ENCODE data around the gene ACTBL2. TPM values are rescaled to one million over a fixed set of nuclear protein-coding genes. Genes with fewer than 3 reads are reported as not detected.

ACTBL2 gene
- total RNA-seq, 1 donor from 2014 or later, result 0.10 TPM

DNA sequence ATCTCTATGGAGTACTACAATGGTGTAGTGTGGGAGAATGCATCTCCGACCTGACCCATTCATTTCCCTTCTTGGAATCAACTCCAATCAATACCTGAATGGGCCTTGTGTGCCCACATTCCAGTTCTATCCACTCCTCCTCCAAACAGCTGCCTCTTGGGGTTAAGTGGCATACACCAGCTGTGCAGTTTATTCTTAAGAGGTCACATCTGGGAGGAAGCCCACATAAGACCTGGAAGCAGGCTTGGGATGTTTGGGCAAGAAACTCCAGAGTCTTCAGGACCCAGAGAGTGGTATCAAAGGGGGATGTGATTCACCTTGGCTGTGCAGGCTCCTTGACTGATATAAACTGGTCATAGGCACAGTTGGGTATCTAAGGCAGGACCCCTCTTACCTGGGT is 46.0 kb downstream of the ACTBL2 start:
- TF ChIP-seq, protein P1, sequence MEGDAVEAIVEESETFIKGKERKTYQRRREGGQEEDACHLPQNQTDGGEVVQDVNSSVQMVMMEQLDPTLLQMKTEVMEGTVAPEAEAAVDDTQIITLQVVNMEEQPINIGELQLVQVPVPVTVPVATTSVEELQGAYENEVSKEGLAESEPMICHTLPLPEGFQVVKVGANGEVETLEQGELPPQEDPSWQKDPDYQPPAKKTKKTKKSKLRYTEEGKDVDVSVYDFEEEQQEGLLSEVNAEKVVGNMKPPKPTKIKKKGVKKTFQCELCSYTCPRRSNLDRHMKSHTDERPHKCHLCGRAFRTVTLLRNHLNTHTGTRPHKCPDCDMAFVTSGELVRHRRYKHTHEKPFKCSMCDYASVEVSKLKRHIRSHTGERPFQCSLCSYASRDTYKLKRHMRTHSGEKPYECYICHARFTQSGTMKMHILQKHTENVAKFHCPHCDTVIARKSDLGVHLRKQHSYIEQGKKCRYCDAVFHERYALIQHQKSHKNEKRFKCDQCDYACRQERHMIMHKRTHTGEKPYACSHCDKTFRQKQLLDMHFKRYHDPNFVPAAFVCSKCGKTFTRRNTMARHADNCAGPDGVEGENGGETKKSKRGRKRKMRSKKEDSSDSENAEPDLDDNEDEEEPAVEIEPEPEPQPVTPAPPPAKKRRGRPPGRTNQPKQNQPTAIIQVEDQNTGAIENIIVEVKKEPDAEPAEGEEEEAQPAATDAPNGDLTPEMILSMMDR (IDR thresholded peaks at IDR 0.05), result no peak
- Mint-ChIP-seq H3K4me1 (ENCODE audit: low read depth) (peaks cover 58% of the 10 kb centered on the region), H3K27me3 (ENCODE audit: low read depth) (no peaks in the 10 kb centered on the region), H3K4me3 (ENCODE audit: unreplicated experiment) (no peak overlapping the region), H3K36me3 (ENCODE audit: low read depth) (no peaks in the 10 kb centered on the region), H3K9me3 (ENCODE audit: low read depth) (no peaks in the 10 kb centered on the region), H3K27ac (ENCODE audit: unreplicated experiment) (no peak overlapping the region)
- no peak for DNase-seq (ENCODE audit: low spot score)

DNA sequence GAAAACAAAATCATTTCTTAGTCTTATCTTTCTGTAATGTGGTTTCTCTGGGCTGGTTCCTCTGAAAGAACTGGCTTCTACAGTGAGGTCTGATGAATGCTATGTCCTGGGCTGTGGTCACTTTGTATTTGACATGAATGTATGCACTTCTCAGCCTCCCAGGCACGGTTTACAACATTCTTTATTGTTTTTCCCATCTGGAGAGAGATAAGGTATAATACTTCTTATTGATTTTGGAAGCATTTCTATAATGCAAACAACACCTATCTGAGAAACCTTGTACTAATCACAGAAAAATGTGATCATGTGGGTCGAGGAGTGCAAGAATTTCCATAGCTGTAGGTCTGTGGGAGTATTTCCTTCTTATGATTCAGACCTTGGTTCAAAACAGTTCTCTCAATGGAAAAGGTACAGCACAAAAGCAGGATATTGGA is 46.9 kb downstream of the ACTBL2 start:
- H3K4me3 Mint-ChIP-seq (ENCODE audit: unreplicated experiment), result no peak overlapping the region
- no peaks in the 10 kb centered on the region for H3K36me3 Mint-ChIP-seq (ENCODE audit: low read depth)
- TF ChIP-seq, protein P1 (IDR thresholded peaks at IDR 0.05), result no peak
- no peaks in the 10 kb centered on the region for H3K9me3 Mint-ChIP-seq (ENCODE audit: low read depth)
- H3K27me3 Mint-ChIP-seq (ENCODE audit: low read depth), result no peaks in the 10 kb centered on the region
- peak overlapping the region; percentile 74 for H3K27ac Mint-ChIP-seq (ENCODE audit: unreplicated experiment)
- no peak for DNase-seq (ENCODE audit: low spot score)
- H3K4me1 Mint-ChIP-seq (ENCODE audit: low read depth), result peaks cover 50% of the 10 kb centered on the region

DNA sequence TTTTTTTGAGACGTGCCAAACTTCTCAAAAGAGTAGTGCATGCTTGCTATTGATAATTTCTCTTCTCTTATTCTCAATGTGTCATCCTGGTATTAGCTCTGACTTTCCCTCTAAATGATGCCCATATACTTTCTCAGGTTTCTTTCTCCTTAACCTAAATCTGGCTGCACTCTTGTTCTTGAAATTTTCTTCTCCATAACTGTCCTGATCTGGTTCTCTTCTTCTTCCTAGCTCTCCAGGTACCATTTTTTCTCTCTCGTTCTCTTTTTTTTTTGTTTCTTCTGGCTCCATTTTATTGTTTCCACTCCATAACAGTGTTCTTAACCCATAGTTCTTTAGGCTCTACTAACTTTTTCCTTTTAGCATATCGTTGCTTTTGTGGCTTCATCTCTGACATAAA is 47.9 kb downstream of the ACTBL2 start:
- Mint-ChIP-seq H3K9me3 (ENCODE audit: low read depth) (no peaks in the 10 kb centered on the region), H3K27me3 (ENCODE audit: low read depth) (no peaks in the 10 kb centered on the region), H3K27ac (ENCODE audit: unreplicated experiment) (no peak overlapping the region), H3K4me1 (ENCODE audit: low read depth) (peaks cover 43% of the 10 kb centered on the region), H3K4me3 (ENCODE audit: unreplicated experiment) (no peak overlapping the region), H3K36me3 (ENCODE audit: low read depth) (no peaks in the 10 kb centered on the region)
- DNase-seq (ENCODE audit: low spot score), result no peak
- TF ChIP-seq, protein P1 (IDR thresholded peaks at IDR 0.05), result no peak

DNA sequence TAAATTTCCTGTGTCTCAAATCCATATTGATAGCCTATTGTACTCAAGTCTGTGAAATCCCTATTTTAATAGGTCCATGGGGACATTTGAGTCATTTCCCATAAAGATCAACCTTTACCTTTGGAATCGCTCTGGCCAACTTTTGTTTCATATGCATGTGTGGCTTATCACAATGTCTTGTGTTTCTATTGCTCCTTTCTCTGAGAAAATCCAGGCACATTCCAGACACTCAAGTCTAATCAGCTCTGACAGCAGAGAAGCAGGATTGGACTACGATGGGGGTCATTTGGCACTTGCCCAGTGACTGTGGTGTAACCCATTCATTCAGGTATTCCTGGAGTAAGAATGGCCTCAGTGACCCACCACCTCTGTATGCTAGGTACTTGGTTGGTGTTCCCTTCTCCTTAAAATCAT is 48.4 kb downstream of the ACTBL2 start:
- peaks cover 43% of the 10 kb centered on the region for H3K4me1 Mint-ChIP-seq (ENCODE audit: low read depth)
- H3K9me3 Mint-ChIP-seq (ENCODE audit: low read depth), result no peaks in the 10 kb centered on the region
- no peaks in the 10 kb centered on the region for H3K36me3 Mint-ChIP-seq (ENCODE audit: low read depth)
- H3K4me3 Mint-ChIP-seq (ENCODE audit: unreplicated experiment), result no peak overlapping the region
- no peaks in the 10 kb centered on the region for H3K27me3 Mint-ChIP-seq (ENCODE audit: low read depth)
- TF ChIP-seq, protein P1 (IDR thresholded peaks at IDR 0.05), result no peak
- H3K27ac Mint-ChIP-seq (ENCODE audit: unreplicated experiment), result peak overlapping the region; percentile 49
- no peak for DNase-seq (ENCODE audit: low spot score)

DNA sequence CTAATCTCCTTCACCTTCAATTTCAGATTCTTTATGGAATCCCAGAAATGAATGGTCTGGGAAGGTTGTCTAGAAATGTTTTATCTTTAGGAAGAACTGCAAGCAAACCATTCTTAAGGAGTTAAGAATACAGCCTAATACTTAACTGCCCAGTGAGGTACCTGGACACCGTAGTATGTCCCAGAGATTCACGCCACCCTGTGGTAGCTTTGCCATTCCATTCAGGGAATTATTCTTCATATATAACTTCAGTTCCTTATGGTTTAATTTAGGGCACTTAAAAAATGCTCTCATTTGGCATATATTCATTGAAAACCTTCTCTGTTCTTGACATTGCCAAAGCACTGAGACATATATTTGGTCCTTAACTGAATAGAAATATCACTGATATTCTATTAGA is 49.7 kb downstream of the ACTBL2 start:
- Mint-ChIP-seq H3K9me3 (ENCODE audit: low read depth) (no peaks in the 10 kb centered on the region), H3K36me3 (ENCODE audit: low read depth) (no peaks in the 10 kb centered on the region), H3K4me1 (ENCODE audit: low read depth) (peaks cover 31% of the 10 kb centered on the region), H3K4me3 (ENCODE audit: unreplicated experiment) (no peak overlapping the region), H3K27ac (ENCODE audit: unreplicated experiment) (no peak overlapping the region), H3K27me3 (ENCODE audit: low read depth) (no peaks in the 10 kb centered on the region)
- no peak for DNase-seq (ENCODE audit: low spot score)
- TF ChIP-seq, protein P1 (IDR thresholded peaks at IDR 0.05), result peak; percentile 50

All from chondrocyte (in vitro differentiated cells).